Aorta (tissue), 5 donors: Measurements from ENCODE around the gene COLGALT1. TPM values are rescaled to one million over a fixed set of nuclear protein-coding genes. Genes with fewer than 3 reads are reported as not detected.
A peak's percentile ranks its signal among the peaks of the same experiment; 100 is the strongest.
"Not testable (repeated sequence)": the region's sequence is repeated elsewhere in the genome, so short reads cannot be mapped to it uniquely, and the experiment has no call there.

ENCODE experiments used
- ATAC-seq: fragments of 200-7000 bp; cut with Tn5 transposase; one replicate; pipeline ENCODE4 v1.9.1; 2022; ENCODE audit warnings: moderate library complexity; ENCODE audit not compliant: low FRiP score
- DNase-seq, 2 donors: peaks; one replicate each; pipeline ENCODE4 v3.0.0-alpha.2; 2020
- H3K27ac ChIP-seq, 2 donors: one replicate each; pipeline ENCODE4 v1.5.1; 2013; ENCODE audit warnings: low read length in 2 of 2, mild to moderate bottlenecking in 2 of 2, moderate library complexity in 2 of 2, control low read depth in 1 of 2, inconsistent platforms in 1 of 2, low read depth in 1 of 2
- H3K27me3 ChIP-seq, 2 donors: one replicate each; pipeline ENCODE4 v1.6.1; 2013; ENCODE audit warnings: control low read depth in 1 of 2, low read length in 1 of 2, mild to moderate bottlenecking in 1 of 2, moderate library complexity in 1 of 2; ENCODE audit not compliant: insufficient read depth in 2 of 2, control insufficient read depth in 1 of 2
- H3K36me3 ChIP-seq, 2 donors: one replicate each; pipeline ENCODE4 v1.6.1; 2013; ENCODE audit warnings: control low read depth in 1 of 2, low read length in 1 of 2, mild to moderate bottlenecking in 1 of 2; ENCODE audit not compliant: insufficient read depth in 2 of 2, control insufficient read depth in 1 of 2
- H3K4me1 ChIP-seq, 2 donors: one replicate each; pipeline ENCODE4 v1.6.1; 2013; ENCODE audit warnings: low read length in 2 of 2, control low read depth in 1 of 2, mild to moderate bottlenecking in 1 of 2, moderate library complexity in 1 of 2; ENCODE audit not compliant: insufficient read depth in 2 of 2, control insufficient read depth in 1 of 2
- H3K4me3 ChIP-seq, 2 donors: one replicate each; pipeline ENCODE4 v1.5.1; 2013; ENCODE audit warnings: low read length in 2 of 2, control low read depth in 1 of 2, mild to moderate bottlenecking in 1 of 2
- H3K9me3 ChIP-seq: one replicate; pipeline ENCODE4 v1.6.1; 2013; ENCODE audit warnings: mild to moderate bottlenecking, low read length; ENCODE audit not compliant: control insufficient read depth
- WGBS, 2 donors: extraction: QIAGEN DNeasy Blood & Tissue Kit; methylation state at CpG; one replicate each; pipeline ENCODE4 v1.1.7; 2013; 5-methylcytosine and 5-hydroxymethylcytosine counted together
- intact Hi-C, 2 donors: fragments of 100-400 bp; cut with DNase I; formaldehyde crosslinking; loops; one replicate each; pipeline versions ENCODE4 v1.14.2 to v1.15.0; 2022
- polyA plus RNA-seq, 2 donors: library from polyadenylated mRNA; stranded (reverse); fragments of 200-250 nt; gene quantifications; one replicate each; pipeline ENCODE4 v1.2.3, GENCODE V29; 2013
- total RNA-seq, 2 donors: library from RNA; stranded (reverse); fragmentation: NEBNext Ultra II Directional; extraction: Animal tissue kit (Norgen Biotek cat#: 25700); gene quantifications; one replicate each; pipeline ENCODE4 v1.2.1, GENCODE V29; 2021
- donor health status: healthy with polysubstance abuse.
- donor health status: Bipolar disorder and iron deficiency.
- donor health status: DM: no; HTN: no; CAD: no.
- donor health status: DM: no; HTN: no; CAD: no.
- donor health status: DM: yes; HTN: yes; CAD: no.

COLGALT1 gene
- total and polyA plus RNA-seq, 4 donors, result 26.3 to 91.2 (median 56.3) TPM

DNA sequence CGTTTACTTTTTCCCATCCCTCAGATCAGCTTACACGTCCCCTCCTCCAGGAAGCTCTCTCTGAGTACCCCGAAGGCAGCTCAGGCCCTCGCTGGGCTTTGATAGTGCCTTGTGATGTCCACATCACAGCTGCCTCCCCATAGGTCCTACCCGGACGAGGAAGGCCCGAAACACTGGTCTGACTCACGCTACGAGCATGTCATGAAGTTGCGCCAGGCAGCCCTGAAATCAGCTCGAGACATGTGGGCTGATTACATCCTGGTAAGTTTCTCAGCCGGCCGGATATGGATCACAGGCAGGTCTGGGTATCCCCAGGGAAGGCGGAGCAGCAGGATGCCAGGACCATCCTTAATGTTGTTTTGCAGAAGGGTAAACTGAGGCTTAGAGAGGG lies 4.8 kb downstream of the COLGALT1 start:
- Histone ChIP-seq H3K27ac (no peak overlapping the region), H3K4me3 (no peak overlapping the region), H3K36me3 (peaks cover 1 to 4% of the 10 kb centered on the region in 2 donors), H3K4me1 (no peaks in the 10 kb centered on the region), H3K9me3 (no peaks in the 10 kb centered on the region), H3K27me3 (no peaks in the 10 kb centered on the region)
- 82 to 83% methylated on average over 14 of the region's 14 CpGs for WGBS, 2 donors
- DNase-seq, result peak in 1 of 2 donors; percentile 75
- intact Hi-C loops, result no loop called here
- ATAC-seq, result no peak

DNA sequence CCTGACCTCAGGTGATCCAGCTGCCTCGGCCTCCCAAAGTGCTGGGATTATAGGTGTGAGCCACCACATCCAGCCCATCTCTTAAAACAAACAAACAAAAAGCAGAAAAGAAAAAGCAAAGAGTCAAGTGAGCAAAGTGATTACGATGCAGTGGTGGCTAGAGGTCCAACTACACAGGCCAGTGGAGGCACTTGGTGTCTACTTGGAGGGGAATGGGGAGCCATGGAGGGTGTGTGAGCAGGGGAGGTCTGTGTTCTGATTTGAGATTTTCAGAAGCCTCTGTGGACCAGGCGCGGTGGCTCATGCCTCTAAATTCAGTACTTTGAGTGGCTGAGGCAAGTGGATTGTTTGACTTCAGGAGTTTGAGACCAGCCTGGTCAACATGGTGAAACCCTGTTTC lies 6.6 kb downstream of the COLGALT1 start:
- no peaks in the 10 kb centered on the region for H3K27me3 ChIP-seq
- intact Hi-C loops, result no loop called here
- no peaks in the 10 kb centered on the region for H3K9me3 ChIP-seq
- DNase-seq, result no peak
- no peak overlapping the region for H3K4me3 ChIP-seq
- no peak overlapping the region for H3K27ac ChIP-seq
- ATAC-seq, result no peak
- peaks cover 2 to 4% of the 10 kb centered on the region in 2 donors for H3K36me3 ChIP-seq
- H3K4me1 ChIP-seq, result no peaks in the 10 kb centered on the region
- 93 to 94% methylated on average over 4 of the region's 4 CpGs for WGBS, 2 donors

DNA sequence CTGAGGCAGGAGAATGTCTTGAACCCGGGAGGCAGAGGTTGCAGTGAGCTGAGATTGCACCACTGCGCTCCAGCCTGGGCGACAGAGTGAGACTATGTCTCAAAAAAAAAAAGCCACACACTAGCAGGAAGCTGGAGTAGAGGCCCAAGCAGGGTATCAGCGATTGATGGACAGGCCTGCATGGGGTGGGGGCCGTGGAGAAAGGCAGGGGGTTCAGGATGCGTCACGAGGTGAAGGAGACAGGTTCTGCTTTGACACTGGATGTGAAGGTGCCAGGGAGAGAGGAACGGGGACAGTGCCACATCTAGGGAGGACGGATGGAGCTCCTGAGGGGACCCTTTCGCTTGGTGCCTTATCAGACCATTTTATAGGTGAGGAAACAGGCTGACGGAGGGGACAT lies 7.1 kb downstream of the COLGALT1 start:
- Histone ChIP-seq H3K27me3 (no peaks in the 10 kb centered on the region), H3K27ac (no peak overlapping the region), H3K9me3 (no peaks in the 10 kb centered on the region), H3K36me3 (peaks cover 2 to 4% of the 10 kb centered on the region in 2 donors), H3K4me1 (no peaks in the 10 kb centered on the region), H3K4me3 (no peak overlapping the region)
- intact Hi-C loops, result no loop called here
- DNase-seq, result peak in 1 of 2 donors; percentile 36
- no peak for ATAC-seq
- WGBS, 2 donors, result 81 to 84% methylated on average over 11 of the region's 11 CpGs

DNA sequence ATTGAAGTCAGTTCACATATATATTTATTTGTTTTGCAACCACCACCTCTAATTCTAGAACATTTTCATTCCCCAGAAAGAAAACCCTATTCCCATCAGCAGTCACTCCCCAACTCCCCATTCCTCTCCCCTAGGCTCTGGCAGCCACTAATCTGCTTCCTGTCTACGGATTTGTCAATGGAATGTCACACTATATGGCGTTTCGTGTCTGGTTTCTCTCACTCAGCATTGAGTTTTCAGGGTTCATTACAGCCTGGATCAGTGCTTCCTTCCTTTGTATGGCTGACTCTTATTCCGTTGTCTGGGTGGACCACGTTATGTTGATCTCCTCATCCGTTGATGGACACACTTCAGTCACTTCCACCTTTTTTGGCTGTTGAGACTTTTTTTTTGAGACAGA lies 9.3 kb downstream of the COLGALT1 start:
- intact Hi-C loops, result loop anchor here in 1 of 2 donors (5.0 kb wide), 1 partner anchor 198 kb away; no protein-coding TSS in a partner anchor
- H3K9me3 ChIP-seq, result no peaks in the 10 kb centered on the region
- peaks cover 2 to 7% of the 10 kb centered on the region in 2 donors for H3K36me3 ChIP-seq
- no peaks in the 10 kb centered on the region for H3K27me3 ChIP-seq
- H3K4me3 ChIP-seq, result no peak overlapping the region
- no peak for ATAC-seq
- 66 to 69% methylated on average over 6 of the region's 6 CpGs for WGBS, 2 donors
- no peak for DNase-seq
- H3K4me1 ChIP-seq, result no peaks in the 10 kb centered on the region
- no peak overlapping the region for H3K27ac ChIP-seq

DNA sequence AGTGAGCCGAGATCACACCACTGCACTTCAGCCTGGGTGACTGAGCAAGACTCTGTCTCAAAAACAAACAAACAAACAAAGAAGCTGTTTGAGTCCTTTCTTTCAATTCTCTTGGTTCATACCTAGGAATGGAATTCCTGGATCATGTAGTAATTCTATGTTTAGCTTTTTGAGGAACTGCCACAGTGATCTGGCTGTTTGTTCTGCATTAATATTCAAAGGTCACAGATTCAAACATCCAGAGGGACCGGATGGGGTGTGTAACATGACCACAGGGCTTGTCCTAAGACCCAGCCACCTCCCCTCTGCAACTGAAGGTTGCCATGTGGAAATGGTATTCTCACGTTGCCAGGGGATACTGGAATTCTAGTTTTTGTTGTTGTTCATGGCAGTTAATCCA lies 10.2 kb downstream of the COLGALT1 start:
- no peak for DNase-seq
- Histone ChIP-seq H3K27me3 (no peaks in the 10 kb centered on the region), H3K4me3 (no peak overlapping the region), H3K27ac (no peak overlapping the region), H3K9me3 (no peaks in the 10 kb centered on the region), H3K36me3 (peaks cover 2 to 3% of the 10 kb centered on the region in 2 donors), H3K4me1 (no peaks in the 10 kb centered on the region)
- WGBS, 2 donors, result 48 to 61% methylated on average over 3 of the region's 3 CpGs
- ATAC-seq, result no peak
- intact Hi-C loops, result loop anchor here in 1 of 2 donors (5.0 kb wide), 1 partner anchor 197 kb away; no protein-coding TSS in a partner anchor

DNA sequence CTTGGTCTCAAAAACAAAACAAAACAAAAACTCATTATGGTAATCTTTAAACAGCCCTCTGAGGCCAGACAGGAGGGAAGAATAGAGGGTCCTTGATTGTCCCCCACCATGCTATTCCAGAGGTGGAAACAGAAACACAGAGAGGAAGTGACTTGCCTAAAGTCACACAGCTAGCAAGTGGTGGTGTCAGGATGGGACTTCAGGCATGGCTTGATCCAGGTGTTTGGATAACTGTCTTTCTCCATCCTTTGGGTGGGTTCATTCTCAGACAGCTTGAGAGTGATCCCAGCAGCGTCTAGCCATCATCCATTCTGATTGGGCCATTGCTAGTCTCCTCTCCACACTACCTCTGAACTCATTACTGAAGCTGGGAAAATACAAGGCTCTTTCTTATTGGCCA lies 12.5 kb downstream of the COLGALT1 start:
- H3K9me3 ChIP-seq, result no peaks in the 10 kb centered on the region
- H3K27me3 ChIP-seq, result no peaks in the 10 kb centered on the region
- intact Hi-C loops, result loop anchor here in 1 of 2 donors (5.0 kb wide), 1 partner anchor 194 kb away; no protein-coding TSS in a partner anchor
- ATAC-seq (no peak), DNase-seq (no peak)
- no peaks in the 10 kb centered on the region for H3K4me1 ChIP-seq
- peaks cover 2 to 8% of the 10 kb centered on the region in 2 donors for H3K36me3 ChIP-seq
- WGBS, 2 donors, result 86 to 90% methylated on average over 1 of the region's 1 CpG
- no peak overlapping the region for H3K27ac ChIP-seq
- no peak overlapping the region for H3K4me3 ChIP-seq

DNA sequence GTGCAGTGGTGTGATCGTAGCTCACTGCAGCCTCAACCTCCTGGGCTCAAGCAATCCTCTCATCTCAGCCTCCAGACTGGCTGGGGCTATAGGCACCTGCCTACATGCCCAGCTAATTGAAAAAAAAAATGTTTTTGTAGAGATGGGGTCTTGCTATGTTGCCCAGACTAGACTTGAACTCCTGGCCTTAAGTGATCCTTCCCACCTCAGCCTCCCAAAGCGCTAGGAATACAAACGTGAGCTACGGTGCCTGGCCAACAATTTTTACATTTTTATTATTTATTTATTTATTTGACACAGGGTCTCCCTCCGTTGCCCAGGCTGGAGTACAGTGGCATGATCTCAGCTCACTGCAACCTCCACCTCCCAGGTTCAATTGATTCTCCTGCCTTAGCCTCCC lies 14.8 kb downstream of the COLGALT1 start:
- WGBS, 2 donors, result 94 to 95% methylated on average over 5 of the region's 5 CpGs
- H3K4me1 ChIP-seq, H3K27me3 ChIP-seq, H3K27ac ChIP-seq, H3K36me3 ChIP-seq, H3K4me3 ChIP-seq, H3K9me3 ChIP-seq, ATAC-seq, DNase-seq: not testable (repeated sequence)
- intact Hi-C loops, result loop anchor here in 1 of 2 donors (5.0 kb wide), 1 partner anchor 118 kb away; no protein-coding TSS in a partner anchor

DNA sequence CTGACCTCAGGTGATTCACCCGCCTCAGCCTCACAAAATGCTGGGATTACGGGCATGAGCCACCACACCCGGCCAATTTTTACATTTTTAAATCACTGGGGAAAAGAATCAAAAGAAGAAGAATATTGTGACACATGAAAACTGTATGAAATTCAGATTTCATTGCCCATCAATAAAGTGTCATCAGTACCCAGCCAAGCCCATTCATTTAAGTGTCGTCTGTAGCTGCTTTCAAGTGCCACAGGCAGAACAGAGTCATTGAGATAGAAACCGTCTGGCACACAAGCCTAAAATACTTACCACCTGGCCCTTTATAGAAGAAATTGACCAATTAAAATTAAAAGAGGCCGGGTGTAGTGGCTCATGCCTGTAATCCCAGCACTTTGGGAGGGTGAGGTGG lies 15.3 kb downstream of the COLGALT1 start:
- Histone ChIP-seq H3K4me1 (no peaks in the 10 kb centered on the region), H3K9me3 (no peaks in the 10 kb centered on the region), H3K27me3 (no peaks in the 10 kb centered on the region), H3K36me3 (peaks cover 0 to 8% of the 10 kb centered on the region in 2 donors), H3K4me3 (no peak overlapping the region), H3K27ac (no peak overlapping the region)
- ATAC-seq (no peak), DNase-seq (no peak)
- WGBS, 2 donors, result 93 to 94% methylated on average over 6 of the region's 6 CpGs
- intact Hi-C loops, result loop anchor here in 1 of 2 donors (5.0 kb wide), 1 partner anchor 118 kb away; no protein-coding TSS in a partner anchor

DNA sequence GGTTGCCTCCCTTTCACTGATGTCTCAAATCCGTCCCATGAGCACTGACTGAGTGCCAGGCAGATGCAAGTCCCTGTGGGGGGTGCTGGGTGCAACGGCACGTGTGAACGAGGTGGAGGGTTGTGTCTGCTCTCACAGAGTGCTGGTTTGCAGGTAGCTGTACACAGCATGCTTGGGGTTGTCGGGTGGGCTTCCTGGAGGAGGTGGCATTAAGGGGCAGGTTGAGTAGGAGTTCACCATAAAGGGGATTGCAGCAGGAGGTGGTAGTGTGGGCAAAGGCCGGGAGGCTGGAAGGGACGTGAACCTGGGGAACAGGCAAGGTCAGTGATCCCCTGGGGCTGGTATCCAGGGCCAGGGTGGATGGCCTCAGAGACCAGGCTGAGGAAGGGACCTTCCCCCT lies 17.2 kb downstream of the COLGALT1 start:
- no peaks in the 10 kb centered on the region for H3K9me3 ChIP-seq
- no peak for DNase-seq
- H3K27me3 ChIP-seq, result no peaks in the 10 kb centered on the region
- no peak overlapping the region for H3K4me3 ChIP-seq
- peaks cover 0 to 9% of the 10 kb centered on the region in 2 donors for H3K36me3 ChIP-seq
- intact Hi-C loops, result loop anchor here in 1 of 2 donors (5.0 kb wide), 1 partner anchor 120 kb away; no protein-coding TSS in a partner anchor
- 93 to 96% methylated on average over 7 of the region's 7 CpGs for WGBS, 2 donors
- no peak for ATAC-seq
- H3K27ac ChIP-seq, result no peak overlapping the region
- H3K4me1 ChIP-seq, result no peaks in the 10 kb centered on the region
